ENCODE results near the gene DOCK2.
"Not testable (repeated sequence)": the region's sequence is repeated elsewhere in the genome, so short reads cannot be mapped to it uniquely, and the experiment has no call there.

The DOCK2 gene

DNA sequence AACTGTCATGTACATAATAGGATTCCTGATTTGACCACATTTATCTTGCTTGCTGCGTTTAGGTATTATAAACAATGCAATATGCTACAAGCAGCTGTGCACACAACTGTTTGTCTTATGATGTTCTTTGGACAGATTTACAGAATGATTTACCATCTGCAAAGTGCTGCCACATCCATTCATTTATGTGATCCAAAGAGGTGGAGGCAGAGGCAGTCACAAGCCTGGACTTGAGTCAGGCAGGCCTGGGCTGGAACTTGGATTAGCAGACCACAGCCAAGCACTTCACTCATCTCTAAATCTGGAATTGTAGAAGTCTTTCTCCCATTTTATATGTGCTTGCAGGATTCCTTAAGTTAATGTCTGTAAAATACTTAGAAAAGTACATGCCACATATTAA lies 194.3 kb downstream of the DOCK2 start:
- no peak overlapping the region for H3K4me3 ChIP-seq (ENCODE audit: low read length)
- no peaks in the 10 kb centered on the region for H3K4me1 ChIP-seq (ENCODE audit: control insufficient read depth, insufficient read depth, low read length)
- H3K36me3 ChIP-seq (ENCODE audit: control insufficient read depth, insufficient read depth, low read length), result no peaks in the 10 kb centered on the region
- no peaks in the 10 kb centered on the region for H3K9me3 ChIP-seq (ENCODE audit: control insufficient read depth, low read length)
- H3K9ac ChIP-seq (ENCODE audit: low read length), result no peak overlapping the region
- no peaks in the 10 kb centered on the region for H3K27me3 ChIP-seq (ENCODE audit: control insufficient read depth, insufficient read depth, low read length)

DNA sequence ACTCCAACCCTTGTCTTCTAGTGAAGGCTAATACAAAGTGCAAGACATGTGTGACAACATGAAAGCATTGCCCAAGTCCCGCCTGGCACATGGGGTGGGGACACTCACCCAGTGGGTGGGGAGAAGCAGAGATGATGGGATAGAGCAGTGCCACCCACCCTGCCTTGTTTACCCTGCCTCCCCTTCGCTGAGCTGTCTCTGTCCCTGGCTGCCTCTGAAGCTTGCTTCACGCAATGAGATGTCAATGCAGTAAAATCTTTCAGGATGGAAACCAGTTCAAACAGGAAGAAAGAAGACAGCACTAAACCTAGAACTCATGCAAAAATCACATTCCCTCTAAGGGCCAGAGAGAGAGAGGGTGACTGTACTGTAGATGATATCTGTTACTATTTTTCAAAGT lies 195.2 kb downstream of the DOCK2 start:
- no peaks in the 10 kb centered on the region for H3K9me3 ChIP-seq (ENCODE audit: control insufficient read depth, low read length)
- no peak overlapping the region for H3K4me3 ChIP-seq (ENCODE audit: low read length)
- no peaks in the 10 kb centered on the region for H3K4me1 ChIP-seq (ENCODE audit: control insufficient read depth, insufficient read depth, low read length)
- no peaks in the 10 kb centered on the region for H3K36me3 ChIP-seq (ENCODE audit: control insufficient read depth, insufficient read depth, low read length)
- H3K27me3 ChIP-seq (ENCODE audit: control insufficient read depth, insufficient read depth, low read length), result no peaks in the 10 kb centered on the region
- H3K9ac ChIP-seq (ENCODE audit: low read length), result no peak overlapping the region

DNA sequence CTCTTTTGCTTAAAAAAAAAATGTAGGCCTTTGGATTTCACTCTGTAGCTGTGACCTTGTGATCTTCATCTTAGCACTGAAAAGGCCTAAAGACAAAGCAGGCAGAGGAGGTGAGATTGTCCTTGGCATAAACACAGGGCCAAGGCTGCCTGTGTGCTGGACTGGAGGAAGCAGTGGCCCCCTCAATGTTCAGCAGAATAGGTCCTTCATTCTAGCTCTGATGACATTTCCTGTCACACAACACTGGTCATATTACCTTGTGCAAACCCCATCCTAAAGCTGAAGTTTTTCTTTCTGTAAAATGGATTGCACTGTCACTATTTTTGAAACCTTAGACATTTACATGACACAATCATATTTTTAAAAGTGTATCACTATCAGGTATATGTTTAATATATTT lies 195.8 kb downstream of the DOCK2 start:
- Histone ChIP-seq H3K36me3 (ENCODE audit: control insufficient read depth, insufficient read depth, low read length) (no peaks in the 10 kb centered on the region), H3K27me3 (ENCODE audit: control insufficient read depth, insufficient read depth, low read length) (no peaks in the 10 kb centered on the region), H3K4me1 (ENCODE audit: control insufficient read depth, insufficient read depth, low read length) (no peaks in the 10 kb centered on the region), H3K9me3 (ENCODE audit: control insufficient read depth, low read length) (no peaks in the 10 kb centered on the region), H3K4me3 (ENCODE audit: low read length) (no peak overlapping the region), H3K9ac (ENCODE audit: low read length) (no peak overlapping the region)

DNA sequence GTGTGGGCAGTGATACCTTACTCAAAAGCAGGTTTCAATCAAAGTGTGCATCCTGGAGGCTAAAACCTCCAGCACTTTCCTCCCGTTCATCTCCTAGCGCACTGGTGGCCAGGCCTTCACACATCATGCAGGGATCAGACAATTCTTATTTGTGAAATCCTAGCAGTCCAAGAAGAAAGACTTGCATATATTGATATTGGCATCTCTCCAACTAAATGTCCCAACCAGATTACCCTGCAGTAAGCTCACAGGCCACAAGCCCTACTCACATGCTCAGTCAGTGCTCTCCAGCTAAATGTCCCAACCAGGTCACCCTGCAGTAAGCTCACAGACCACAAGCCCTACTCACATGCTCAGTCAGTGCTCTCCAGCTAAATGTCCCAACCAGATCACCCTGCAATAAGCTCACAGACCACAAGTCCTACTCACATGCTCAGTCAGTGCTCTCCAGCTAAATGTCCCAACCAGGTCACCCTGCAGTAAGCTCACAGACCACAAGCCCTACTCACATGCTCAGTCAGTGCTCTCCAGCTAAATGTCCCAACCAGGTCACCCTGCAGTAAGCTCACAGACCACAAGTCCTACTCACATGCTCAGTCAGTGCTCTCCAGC lies 196.7 kb downstream of the DOCK2 start:
- not testable (repeated sequence) for H3K9me3 ChIP-seq (ENCODE audit: control insufficient read depth, low read length); H3K27me3 ChIP-seq (ENCODE audit: control insufficient read depth, insufficient read depth, low read length); H3K4me1 ChIP-seq (ENCODE audit: control insufficient read depth, insufficient read depth, low read length); H3K4me3 ChIP-seq (ENCODE audit: low read length); H3K9ac ChIP-seq (ENCODE audit: low read length); H3K36me3 ChIP-seq (ENCODE audit: control insufficient read depth, insufficient read depth, low read length)

DNA sequence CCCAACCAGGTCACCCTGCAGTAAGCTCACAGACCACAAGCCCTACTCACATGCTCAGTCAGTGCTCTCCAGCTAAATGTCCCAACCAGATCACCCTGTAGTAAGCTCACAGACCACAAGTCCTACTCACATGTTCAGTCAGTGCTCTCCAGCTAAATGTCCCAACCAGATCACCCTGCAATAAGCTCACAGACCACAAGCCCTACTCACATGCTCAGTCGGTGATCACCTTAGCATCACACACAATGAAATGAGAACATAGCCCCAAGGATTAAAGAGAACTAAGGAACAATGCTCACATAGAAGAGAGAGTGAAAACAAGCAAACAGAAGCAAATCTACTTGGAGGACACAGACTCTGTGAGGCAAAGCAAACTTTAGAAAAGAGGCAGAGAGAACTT lies 197.5 kb downstream of the DOCK2 start:
- H3K36me3 ChIP-seq (ENCODE audit: control insufficient read depth, insufficient read depth, low read length); H3K4me1 ChIP-seq (ENCODE audit: control insufficient read depth, insufficient read depth, low read length); H3K9me3 ChIP-seq (ENCODE audit: control insufficient read depth, low read length): not testable (repeated sequence)

DNA sequence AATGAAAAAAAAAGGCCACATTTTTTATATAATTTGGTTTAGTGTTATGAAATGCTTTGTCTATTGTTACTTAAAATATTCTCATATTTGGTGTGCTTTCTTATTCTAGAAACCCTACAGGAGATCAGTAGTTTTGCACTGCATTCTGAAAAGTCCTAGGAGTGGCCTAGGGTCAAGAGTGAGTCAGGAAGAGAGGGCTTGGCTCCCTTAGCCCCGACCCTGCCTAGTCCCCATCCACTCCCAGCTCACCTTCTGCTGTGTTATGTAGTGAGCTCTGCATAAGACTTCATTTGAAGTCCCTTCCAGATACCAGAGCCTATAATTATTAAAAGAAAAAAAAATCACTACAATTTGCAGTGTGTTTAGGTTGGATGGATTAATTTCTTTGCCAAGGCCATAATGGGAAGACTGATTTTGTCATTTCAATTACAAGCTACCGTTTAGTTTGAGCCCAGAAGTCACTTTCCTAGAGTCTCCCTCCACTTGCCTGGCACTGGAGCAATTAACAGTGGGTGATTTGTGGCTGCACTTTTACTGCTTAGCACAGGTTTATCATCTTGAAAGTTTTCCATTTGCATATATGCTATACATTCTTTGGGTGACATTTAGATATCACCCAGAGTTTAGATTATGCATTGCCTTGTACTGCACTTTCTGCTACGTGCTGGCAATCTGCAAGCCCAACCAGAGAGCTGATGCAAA lies 199.9 kb downstream of the DOCK2 start:
- H3K4me1 ChIP-seq (ENCODE audit: control insufficient read depth, insufficient read depth, low read length), result no peaks in the 10 kb centered on the region
- no peaks in the 10 kb centered on the region for H3K27me3 ChIP-seq (ENCODE audit: control insufficient read depth, insufficient read depth, low read length)
- no peaks in the 10 kb centered on the region for H3K36me3 ChIP-seq (ENCODE audit: control insufficient read depth, insufficient read depth, low read length)
- H3K9ac ChIP-seq (ENCODE audit: low read length), result no peak overlapping the region
- no peak overlapping the region for H3K4me3 ChIP-seq (ENCODE audit: low read length)
- no peaks in the 10 kb centered on the region for H3K9me3 ChIP-seq (ENCODE audit: control insufficient read depth, low read length)

More for the DNA sequence above, 197.5 kb downstream of the DOCK2 start:
- not testable (repeated sequence) for H3K9ac ChIP-seq (ENCODE audit: low read length); H3K4me3 ChIP-seq (ENCODE audit: low read length); H3K27me3 ChIP-seq (ENCODE audit: control insufficient read depth, insufficient read depth, low read length)

DNA sequence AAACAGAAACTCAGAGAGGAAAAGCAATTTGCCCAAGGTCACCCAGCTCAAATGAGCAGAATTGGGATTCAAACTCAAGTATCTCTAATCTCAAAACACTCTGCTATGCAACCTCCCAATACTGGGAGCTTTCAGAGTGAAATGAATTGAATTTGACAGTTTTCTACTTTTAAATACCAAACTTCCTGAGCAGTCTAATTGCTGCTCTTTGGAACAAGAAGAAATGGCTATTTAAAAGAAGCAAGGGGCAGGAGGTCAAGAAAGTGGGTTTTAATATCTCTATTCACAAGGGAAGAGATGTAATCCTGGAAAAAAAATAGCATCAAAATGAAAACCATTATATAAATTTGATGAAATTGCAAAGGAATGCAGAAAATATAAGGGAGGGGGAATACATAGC lies 200.6 kb downstream of the DOCK2 start:
- H3K27me3 ChIP-seq (ENCODE audit: control insufficient read depth, insufficient read depth, low read length), result no peaks in the 10 kb centered on the region
- no peak overlapping the region for H3K4me3 ChIP-seq (ENCODE audit: low read length)
- no peaks in the 10 kb centered on the region for H3K4me1 ChIP-seq (ENCODE audit: control insufficient read depth, insufficient read depth, low read length)
- no peak overlapping the region for H3K9ac ChIP-seq (ENCODE audit: low read length)
- H3K9me3 ChIP-seq (ENCODE audit: control insufficient read depth, low read length), result no peaks in the 10 kb centered on the region
- no peaks in the 10 kb centered on the region for H3K36me3 ChIP-seq (ENCODE audit: control insufficient read depth, insufficient read depth, low read length)

DNA sequence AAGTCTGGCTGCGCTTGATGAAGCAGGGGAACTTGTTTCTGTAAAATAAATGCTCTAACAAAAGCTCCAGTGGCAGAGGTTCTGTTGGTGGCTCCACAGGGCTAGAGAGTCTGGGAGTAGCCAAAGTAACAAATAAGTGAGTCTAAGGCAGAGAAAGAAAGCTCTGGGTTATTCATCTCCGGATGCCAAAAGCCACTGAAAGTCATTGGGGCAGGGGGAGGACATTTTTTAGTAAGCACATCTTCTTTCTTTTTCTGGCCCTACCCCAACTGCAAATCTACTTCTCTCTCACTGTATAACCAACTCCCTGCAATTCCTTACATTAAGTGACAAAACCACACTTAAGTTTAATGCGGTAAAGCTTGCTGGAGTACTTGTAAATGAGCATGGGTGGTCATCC lies 201.6 kb downstream of the DOCK2 start:
- no peaks in the 10 kb centered on the region for H3K36me3 ChIP-seq (ENCODE audit: control insufficient read depth, insufficient read depth, low read length)
- H3K27me3 ChIP-seq (ENCODE audit: control insufficient read depth, insufficient read depth, low read length), result no peaks in the 10 kb centered on the region
- H3K4me3 ChIP-seq (ENCODE audit: low read length), result no peak overlapping the region
- H3K9ac ChIP-seq (ENCODE audit: low read length), result no peak overlapping the region
- H3K9me3 ChIP-seq (ENCODE audit: control insufficient read depth, low read length), result no peaks in the 10 kb centered on the region
- no peaks in the 10 kb centered on the region for H3K4me1 ChIP-seq (ENCODE audit: control insufficient read depth, insufficient read depth, low read length)

DNA sequence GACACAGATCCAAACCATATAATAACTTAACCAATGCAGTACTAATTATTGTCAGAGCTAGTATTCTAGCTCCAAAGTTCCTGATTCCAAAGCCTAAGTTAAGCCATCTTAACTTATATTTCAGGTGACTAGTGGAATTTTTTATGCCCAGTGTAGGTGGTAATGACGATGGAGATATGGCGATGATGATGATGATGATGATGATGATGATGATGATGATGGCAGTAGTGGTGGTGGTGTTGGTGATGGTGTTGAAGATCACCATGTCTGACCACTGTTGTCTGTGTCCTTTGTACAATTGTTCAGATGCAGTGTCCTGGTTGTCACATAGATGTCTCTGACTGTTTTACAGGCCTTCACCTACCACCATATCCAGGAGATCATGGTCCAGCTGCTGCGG lies 203.3 kb downstream of the DOCK2 start:
- Histone ChIP-seq H3K4me1 (ENCODE audit: control insufficient read depth, insufficient read depth, low read length) (no peaks in the 10 kb centered on the region), H3K9ac (ENCODE audit: low read length) (no peak overlapping the region), H3K4me3 (ENCODE audit: low read length) (no peak overlapping the region), H3K9me3 (ENCODE audit: control insufficient read depth, low read length) (no peaks in the 10 kb centered on the region), H3K27me3 (ENCODE audit: control insufficient read depth, insufficient read depth, low read length) (no peaks in the 10 kb centered on the region), H3K36me3 (ENCODE audit: control insufficient read depth, insufficient read depth, low read length) (no peaks in the 10 kb centered on the region)

DNA sequence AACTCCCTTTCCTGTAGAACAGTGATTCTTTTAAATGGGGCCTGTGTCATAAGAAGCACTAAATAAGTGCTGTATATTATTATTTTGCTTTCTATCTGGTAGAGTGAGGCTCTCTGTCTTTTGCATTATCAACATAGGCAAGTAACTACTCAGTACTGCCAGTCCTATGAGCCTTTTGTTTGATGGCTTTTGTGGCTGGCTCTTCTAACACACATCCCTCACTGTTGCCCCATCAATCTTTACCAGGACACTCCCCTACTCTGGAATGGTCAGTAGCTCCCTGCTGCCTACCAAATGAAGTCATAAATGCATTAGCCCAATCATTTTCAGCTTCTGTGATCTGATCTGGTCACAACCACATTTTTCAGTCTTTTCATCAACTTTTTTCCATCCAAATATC lies 205.6 kb downstream of the DOCK2 start:
- H3K9me3 ChIP-seq (ENCODE audit: control insufficient read depth, low read length), result no peaks in the 10 kb centered on the region
- no peaks in the 10 kb centered on the region for H3K27me3 ChIP-seq (ENCODE audit: control insufficient read depth, insufficient read depth, low read length)
- H3K36me3 ChIP-seq (ENCODE audit: control insufficient read depth, insufficient read depth, low read length), result no peaks in the 10 kb centered on the region
- H3K9ac ChIP-seq (ENCODE audit: low read length), result no peak overlapping the region
- H3K4me3 ChIP-seq (ENCODE audit: low read length), result no peak overlapping the region
- H3K4me1 ChIP-seq (ENCODE audit: control insufficient read depth, insufficient read depth, low read length), result no peaks in the 10 kb centered on the region

DNA sequence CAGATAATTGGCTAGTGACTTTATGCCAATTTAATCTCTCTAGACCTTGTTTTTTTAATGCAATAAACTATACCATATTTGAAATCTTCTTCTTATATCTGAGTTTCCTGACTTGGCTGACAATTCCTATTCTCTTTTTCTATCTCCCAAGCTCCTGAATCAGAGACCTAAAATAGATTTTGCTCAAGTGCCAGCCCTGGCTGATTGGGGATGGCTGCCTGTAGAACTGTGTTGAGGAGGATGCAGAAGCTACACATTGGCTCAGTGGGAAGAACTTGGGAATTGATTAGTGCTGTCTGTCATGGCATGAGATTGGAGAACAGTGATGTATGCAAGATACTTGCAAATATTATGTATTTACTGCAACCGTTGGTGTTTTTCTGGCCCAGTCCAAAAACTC lies 210.4 kb downstream of the DOCK2 start:
- no peaks in the 10 kb centered on the region for H3K27me3 ChIP-seq (ENCODE audit: control insufficient read depth, insufficient read depth, low read length)
- no peak overlapping the region for H3K9ac ChIP-seq (ENCODE audit: low read length)
- H3K9me3 ChIP-seq (ENCODE audit: control insufficient read depth, low read length), result no peaks in the 10 kb centered on the region
- no peaks in the 10 kb centered on the region for H3K36me3 ChIP-seq (ENCODE audit: control insufficient read depth, insufficient read depth, low read length)
- no peaks in the 10 kb centered on the region for H3K4me1 ChIP-seq (ENCODE audit: control insufficient read depth, insufficient read depth, low read length)
- H3K4me3 ChIP-seq (ENCODE audit: low read length), result no peak overlapping the region

DNA sequence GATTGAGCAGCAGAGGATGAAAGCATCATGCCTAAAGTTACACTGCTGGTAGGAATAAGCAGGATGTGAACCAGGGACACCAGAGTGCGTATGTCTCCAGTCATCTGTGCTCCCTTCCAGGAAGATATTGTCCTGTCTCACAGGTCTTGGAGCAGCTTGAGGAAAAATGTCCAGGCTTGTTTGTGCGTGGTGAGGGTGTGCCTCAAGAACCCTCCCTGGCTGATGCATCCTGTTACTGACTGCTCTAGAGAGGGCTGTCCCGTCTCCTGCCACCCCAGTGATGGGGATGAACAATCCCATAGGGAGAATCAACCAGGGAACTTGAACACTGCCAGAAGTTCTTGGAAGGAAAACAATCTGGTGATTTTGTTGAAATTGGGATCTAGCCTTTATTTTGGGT lies 211.2 kb downstream of the DOCK2 start:
- H3K4me3 ChIP-seq (ENCODE audit: low read length), result no peak overlapping the region
- H3K4me1 ChIP-seq (ENCODE audit: control insufficient read depth, insufficient read depth, low read length), result no peaks in the 10 kb centered on the region
- H3K9me3 ChIP-seq (ENCODE audit: control insufficient read depth, low read length), result no peaks in the 10 kb centered on the region
- H3K27me3 ChIP-seq (ENCODE audit: control insufficient read depth, insufficient read depth, low read length), result no peaks in the 10 kb centered on the region
- no peak overlapping the region for H3K9ac ChIP-seq (ENCODE audit: low read length)
- no peaks in the 10 kb centered on the region for H3K36me3 ChIP-seq (ENCODE audit: control insufficient read depth, insufficient read depth, low read length)

DNA sequence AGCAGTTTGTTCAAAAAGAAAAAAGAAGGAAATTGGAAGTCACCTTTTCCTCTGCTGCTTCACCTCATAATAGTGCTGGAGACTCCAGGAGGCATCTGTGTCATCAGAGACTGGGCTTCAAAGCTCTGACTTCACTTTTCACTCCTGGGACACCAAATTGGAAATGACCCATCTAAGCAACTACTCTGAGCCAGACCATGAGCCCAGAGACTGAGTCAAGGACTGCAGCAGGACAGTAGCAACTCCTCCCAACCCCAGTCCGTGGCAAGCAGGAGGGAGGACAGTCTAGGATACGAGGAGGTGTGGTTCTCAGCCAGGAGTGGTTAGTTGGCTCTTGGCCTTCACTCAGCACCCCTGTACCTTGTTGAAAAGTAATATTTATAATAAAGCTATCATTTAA lies 211.7 kb downstream of the DOCK2 start:
- H3K27me3 ChIP-seq (ENCODE audit: control insufficient read depth, insufficient read depth, low read length), result no peaks in the 10 kb centered on the region
- H3K9ac ChIP-seq (ENCODE audit: low read length), result no peak overlapping the region
- no peaks in the 10 kb centered on the region for H3K9me3 ChIP-seq (ENCODE audit: control insufficient read depth, low read length)
- no peak overlapping the region for H3K4me3 ChIP-seq (ENCODE audit: low read length)
- H3K36me3 ChIP-seq (ENCODE audit: control insufficient read depth, insufficient read depth, low read length), result no peaks in the 10 kb centered on the region
- H3K4me1 ChIP-seq (ENCODE audit: control insufficient read depth, insufficient read depth, low read length), result no peaks in the 10 kb centered on the region
